SK-N-SH (cell line): Measurements from ENCODE around the gene CLMN. TPM values are rescaled to one million over a fixed set of nuclear protein-coding genes. Genes with fewer than 3 reads are reported as not detected.

Experiments used
- CTCF ChIA-PET: fragments of 300-600, 350-600 bp; formaldehyde crosslinking; extraction: SDS; loops from one replicate; lab custom pipeline; 2021; lab: Yijun Ruan, JAX
- POLR2A ChIA-PET: fragments of 350-600 bp; sonication (Branson Sonifier 250); formaldehyde crosslinking; extraction: SDS; loops from one replicate; lab custom pipeline; 2020; ENCODE audit warnings: antibody characterized with exemption, inconsistent platforms; lab: Yijun Ruan, JAX
- DNase-seq: peaks from one replicate; pipeline ENCODE4 v3.0.0; 2012
- H2AFZ ChIP-seq: fragments of 200-600 bp; sonication (generic); 2 replicates; pipeline ENCODE4 v1.8.1; 2016; ENCODE audit warnings: antibody characterized with exemption, mild to moderate bottlenecking, low read depth
- H3F3A ChIP-seq: fragments of 200-600 bp; sonication (generic); replicated peaks from 2 replicates; pipeline ENCODE3; 2016; ENCODE audit warnings: antibody characterized with exemption, mild to moderate bottlenecking; ENCODE audit not compliant: insufficient read depth
- H3K27ac ChIP-seq, 2 experiments: fragments of 200-500 bp in 1 of 2; fragments of 200-600 bp in 1 of 2; sonication (Bioruptor generic) in 1 of 2; sonication (generic), shearing (Covaris generic) in 1 of 2; 2 replicates each; pipeline versions ENCODE4 v1.5.1 to v1.6.1; 2014 to 2016; ENCODE audit warnings: low read depth in 2 of 2, inconsistent platforms in 1 of 2, low read length in 1 of 2, mild to moderate bottlenecking in 1 of 2, mixed read lengths in 1 of 2
- H3K27me3 ChIP-seq: fragments of 200-600 bp; sonication (generic), shearing (Covaris generic); 2 replicates; pipeline ENCODE4 v1.6.1; 2016; ENCODE audit warnings: mixed run types; ENCODE audit not compliant: insufficient read depth
- H3K36me3 ChIP-seq, 2 experiments: fragments of 200-500 bp in 1 of 2; fragments of 200-600 bp in 1 of 2; sonication (Bioruptor generic) in 1 of 2; sonication (generic) in 1 of 2; replicated peaks in 1 of 2; 2 replicates each; pipeline versions ENCODE3 to v1.5.1; 2014 to 2016; ENCODE audit warnings: low read length in 1 of 2, mild to moderate bottlenecking in 1 of 2; ENCODE audit not compliant: insufficient read depth in 2 of 2, control insufficient read depth in 1 of 2
- H3K4me1 ChIP-seq, 2 experiments: fragments of 200-500 bp in 1 of 2; fragments of 200-600 bp in 1 of 2; sonication (Bioruptor generic) in 1 of 2; sonication (generic), shearing (Covaris generic) in 1 of 2; 2 replicates each; pipeline versions ENCODE4 v1.5.1 to v1.6.1; 2014 to 2016; ENCODE audit warnings: low read depth in 1 of 2, low read length in 1 of 2, mixed run types in 1 of 2; ENCODE audit not compliant: insufficient read depth in 2 of 2, control insufficient read depth in 1 of 2
- H3K4me2 ChIP-seq: fragments of 200-600 bp; sonication (generic), shearing (Covaris generic); 2 replicates; pipeline ENCODE4 v1.6.1; 2017; ENCODE audit warnings: mixed run types
- H3K4me3 ChIP-seq, 2 experiments: fragments of 200-500 bp in 1 of 2; fragments of 200-600 bp in 1 of 2; sonication (Bioruptor generic) in 1 of 2; sonication (generic), shearing (Covaris generic) in 1 of 2; 2 replicates each; pipeline versions ENCODE4 v1.5.1 to v1.8.1; 2014 to 2016; ENCODE audit warnings: low read depth in 2 of 2, inconsistent platforms in 1 of 2, low read length in 1 of 2, mild to moderate bottlenecking in 1 of 2, mixed read lengths in 1 of 2, moderate library complexity in 1 of 2
- H3K79me2 ChIP-seq: fragments of 200-600 bp; sonication (generic); 2 replicates; pipeline ENCODE4 v1.8.1; 2017; ENCODE audit warnings: mild to moderate bottlenecking; ENCODE audit not compliant: insufficient read depth
- H3K9ac ChIP-seq: fragments of 200-600 bp; sonication (generic); 2 replicates; pipeline ENCODE4 v1.6.1; 2017; ENCODE audit warnings: mixed run types
- H3K9me2 ChIP-seq: fragments of 200-600 bp; sonication (generic); 2 replicates; pipeline ENCODE4 v1.6.1; 2017; ENCODE audit warnings: mixed run types
- H3K9me3 ChIP-seq: fragments of 200-600 bp; sonication (generic); 2 replicates; pipeline ENCODE4 v1.6.1; 2017; ENCODE audit warnings: mixed run types, mild to moderate bottlenecking, moderate library complexity
- H4K20me1 ChIP-seq: fragments of 200-600 bp; sonication (generic); 2 replicates; pipeline ENCODE4 v1.6.1; 2017; ENCODE audit warnings: mild to moderate bottlenecking, mixed run types; ENCODE audit not compliant: insufficient read depth
- CHD2 ChIP-seq: fragments of 150-350 bp; IDR thresholded peaks from 2 replicates; pipeline ENCODE4 v1.6.1; 2018; ENCODE audit warnings: low read length; ENCODE audit not compliant: partially characterized antibody
- ELF1 ChIP-seq: IDR thresholded peaks from 2 replicates; pipeline ENCODE4 v1.4.0; 2012
- EZH2phosphoT487 ChIP-seq: fragments of 200-600 bp; sonication (generic); IDR thresholded peaks from 2 replicates; pipeline ENCODE4 v1.6.1; 2017; ENCODE audit warnings: low read depth, mixed run types, mild to moderate bottlenecking, antibody characterized with exemption, moderate library complexity, borderline replicate concordance
- GATA2 ChIP-seq: sonication (generic); formaldehyde crosslinking; IDR thresholded peaks from 2 replicates; pipeline ENCODE4 v1.5.0; 2020; ENCODE audit warnings: mild to moderate bottlenecking, missing genetic modification reagents
- JUND ChIP-seq: IDR thresholded peaks from 2 replicates; pipeline ENCODE4 v1.4.0; 2012
- MXI1 ChIP-seq: IDR thresholded peaks from 2 replicates; pipeline ENCODE4 v1.6.1; 2012; ENCODE audit warnings: mild to moderate bottlenecking, low read depth, low read length, improper control_type of control experiment
- NFIC ChIP-seq: IDR thresholded peaks from 2 replicates; pipeline ENCODE4 v1.4.0; 2012; ENCODE audit warnings: borderline replicate concordance
- NRF1 ChIP-seq: IDR thresholded peaks from 2 replicates; pipeline ENCODE4 v1.6.1; 2012; ENCODE audit warnings: low read depth, mild to moderate bottlenecking, low read length
- RCOR1 ChIP-seq: fragments of 150-350 bp; IDR thresholded peaks from 2 replicates; pipeline ENCODE4 v1.6.1; 2017; ENCODE audit warnings: antibody characterized with exemption, low read length
- RFX5 ChIP-seq: IDR thresholded peaks from 2 replicates; pipeline ENCODE4 v1.6.1; 2012; ENCODE audit warnings: mild to moderate bottlenecking, improper control_type of control experiment, low read length
- SIN3A ChIP-seq: IDR thresholded peaks from 2 replicates; pipeline ENCODE4 v1.6.1; 2012; ENCODE audit warnings: low read depth, mild to moderate bottlenecking, low read length, moderate library complexity, borderline replicate concordance
- TCF12 ChIP-seq: IDR thresholded peaks from 2 replicates; pipeline ENCODE4 v1.4.0; 2012
- TEAD4 ChIP-seq: IDR thresholded peaks from 2 replicates; pipeline ENCODE4 v1.4.0; 2012; ENCODE audit warnings: mild to moderate bottlenecking, borderline replicate concordance; ENCODE audit not compliant: insufficient read depth
- WGBS: methylation state at CpG from one replicate; pipeline ENCODE4 v1.1.6; 2017; ENCODE audit warnings: low lambda C conversion rate; 5-methylcytosine and 5-hydroxymethylcytosine counted together
- polyA plus RNA-seq, 3 experiments: library from polyadenylated mRNA; depleted of rRNA; stranded (reverse); fragments of >200 nt; gene quantifications; 2 replicates each; pipeline ENCODE4 v1.2.3, GENCODE V29; 2012
- TF ChIP-seq, protein P1 (sequence below): IDR thresholded peaks from 2 replicates; pipeline ENCODE4; 2012
- TF ChIP-seq, protein P2 (sequence below): IDR thresholded peaks from 2 replicates; pipeline ENCODE4 v1.4.0; 2012; ENCODE audit warnings: low read depth
- TF ChIP-seq, protein P3 (sequence below): fragments of 150-350 bp; IDR thresholded peaks from 2 replicates; pipeline ENCODE4 v1.6.1; 2017; ENCODE audit warnings: antibody characterized with exemption, low read length, low read depth, borderline replicate concordance
- TF ChIP-seq, protein P4 (sequence below): IDR thresholded peaks from 2 replicates; pipeline ENCODE4 v1.4.0; 2012; ENCODE audit warnings: low read depth, borderline replicate concordance

The CLMN gene
- polyA plus RNA-seq, 1 of the 3 experiments (the other 2 are of a cell fraction) = 1.4 TPM

DNA sequence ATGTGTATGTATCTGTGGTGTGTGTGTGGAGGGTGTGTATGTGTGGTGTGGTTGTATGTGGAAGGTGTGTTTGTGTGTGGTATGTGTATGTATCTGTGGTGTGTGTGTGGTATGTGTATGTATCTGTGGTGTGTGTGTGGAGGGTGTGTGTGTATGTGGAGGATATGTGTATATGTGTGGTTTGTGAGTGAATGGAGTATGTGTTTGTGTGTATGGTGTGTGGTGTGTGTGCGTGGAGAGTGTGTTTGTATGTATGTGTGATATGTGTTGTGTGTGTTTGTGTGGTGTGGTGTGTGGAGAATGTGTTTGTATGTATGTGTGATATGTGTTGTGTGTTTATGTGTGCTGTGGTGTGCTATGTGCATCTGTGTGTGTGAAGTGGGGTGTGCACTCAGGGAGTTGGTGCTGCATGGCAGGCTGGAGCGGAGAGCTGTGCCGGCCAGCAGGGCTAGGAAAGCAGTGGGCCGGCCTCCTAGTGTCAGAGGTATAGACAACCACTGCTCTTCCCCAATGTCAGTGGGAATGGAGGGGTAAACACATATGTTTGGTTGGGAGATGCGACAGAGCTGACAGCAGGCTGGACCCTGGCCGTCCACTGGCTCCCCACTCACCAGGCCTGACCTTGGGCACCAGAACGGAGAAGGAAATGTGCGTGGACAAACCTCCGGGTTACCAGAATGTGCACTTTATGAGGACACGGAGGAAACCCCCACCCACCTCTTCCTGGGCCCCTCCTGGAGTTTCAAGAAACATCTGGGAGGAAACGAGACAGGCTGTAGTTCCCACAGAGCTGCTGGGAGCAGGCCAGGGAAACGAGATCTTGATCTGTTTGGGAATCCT lies 60.7 kb downstream of the CLMN start:
- no peaks in the 10 kb centered on the region for H3K9me3 ChIP-seq
- TF ChIP-seq, protein P1, sequence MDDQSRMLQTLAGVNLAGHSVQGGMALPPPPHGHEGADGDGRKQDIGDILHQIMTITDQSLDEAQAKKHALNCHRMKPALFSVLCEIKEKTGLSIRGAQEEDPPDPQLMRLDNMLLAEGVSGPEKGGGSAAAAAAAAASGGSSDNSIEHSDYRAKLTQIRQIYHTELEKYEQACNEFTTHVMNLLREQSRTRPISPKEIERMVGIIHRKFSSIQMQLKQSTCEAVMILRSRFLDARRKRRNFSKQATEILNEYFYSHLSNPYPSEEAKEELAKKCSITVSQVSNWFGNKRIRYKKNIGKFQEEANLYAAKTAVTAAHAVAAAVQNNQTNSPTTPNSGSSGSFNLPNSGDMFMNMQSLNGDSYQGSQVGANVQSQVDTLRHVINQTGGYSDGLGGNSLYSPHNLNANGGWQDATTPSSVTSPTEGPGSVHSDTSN = no peak
- no peak for TF ChIP-seq RFX5
- TF ChIP-seq TEAD4 = no peak
- TF ChIP-seq JUND = no peak
- TF ChIP-seq SIN3A = no peak
- H3K36me3 ChIP-seq = no peaks in the 10 kb centered on the region
- H3K27me3 ChIP-seq = no peaks in the 10 kb centered on the region
- no peaks in the 10 kb centered on the region for H4K20me1 ChIP-seq
- no peaks in the 10 kb centered on the region for H3K9me2 ChIP-seq
- H3K27ac ChIP-seq = no peak overlapping the region
- 74% methylated on average over 12 of the region's 12 CpGs for WGBS
- CTCF ChIA-PET = interaction anchor here (0.7 kb wide), 1 partner anchor 8 kb away, joined by 3 read pairs; no protein-coding TSS in a partner anchor
- peaks cover 6 to 15% of the 10 kb centered on the region in 2 experiments; a peak in 2 of 4 replicates for H3K4me1 ChIP-seq
- DNase-seq = peak; percentile 54
- no peak overlapping the region for H3K9ac ChIP-seq
- H3K79me2 ChIP-seq = no peaks in the 10 kb centered on the region
- POLR2A ChIA-PET = no interaction called here
- H3K4me2 ChIP-seq = no peak overlapping the region
- H2AFZ ChIP-seq = no peak overlapping the region
- no peak overlapping the region for H3K4me3 ChIP-seq
- no peaks in the 10 kb centered on the region for H3F3A ChIP-seq

DNA sequence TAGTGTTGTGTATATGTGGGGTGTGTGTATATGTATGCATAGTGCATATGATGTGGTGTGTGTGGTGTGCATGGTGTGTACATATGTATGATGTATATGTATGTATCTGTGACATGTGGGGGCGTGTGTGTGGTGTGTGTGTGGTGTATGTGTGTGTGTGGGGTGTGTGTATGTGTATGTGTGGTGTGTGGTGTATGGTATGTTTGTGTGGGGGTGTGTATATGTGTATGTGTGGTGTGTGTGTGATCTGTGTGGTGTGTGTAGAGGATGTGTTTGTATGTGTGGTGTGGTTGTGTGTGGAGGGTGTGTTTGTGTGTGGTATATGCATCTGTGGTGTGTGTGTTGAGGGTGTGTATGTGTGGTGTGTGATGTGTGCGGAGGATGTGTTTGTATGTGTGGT lies 61.6 kb downstream of the CLMN start:
- Histone ChIP-seq H4K20me1 (no peaks in the 10 kb centered on the region), H3K4me1 (peaks cover 6 to 15% of the 10 kb centered on the region in 2 experiments; a peak in 2 of 4 replicates), H3K4me2 (no peak overlapping the region), H2AFZ (no peak overlapping the region), H3K4me3 (no peak overlapping the region), H3F3A (no peaks in the 10 kb centered on the region), H3K27ac (no peak overlapping the region), H3K36me3 (no peaks in the 10 kb centered on the region), H3K9me3 (no peaks in the 10 kb centered on the region), H3K9ac (no peak overlapping the region), H3K79me2 (no peaks in the 10 kb centered on the region), H3K27me3 (no peaks in the 10 kb centered on the region), H3K9me2 (no peaks in the 10 kb centered on the region)
- TF ChIP-seq, protein P2, sequence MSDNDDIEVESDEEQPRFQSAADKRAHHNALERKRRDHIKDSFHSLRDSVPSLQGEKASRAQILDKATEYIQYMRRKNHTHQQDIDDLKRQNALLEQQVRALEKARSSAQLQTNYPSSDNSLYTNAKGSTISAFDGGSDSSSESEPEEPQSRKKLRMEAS = no peak
- no peak for TF ChIP-seq JUND
- TF ChIP-seq, protein P3, sequence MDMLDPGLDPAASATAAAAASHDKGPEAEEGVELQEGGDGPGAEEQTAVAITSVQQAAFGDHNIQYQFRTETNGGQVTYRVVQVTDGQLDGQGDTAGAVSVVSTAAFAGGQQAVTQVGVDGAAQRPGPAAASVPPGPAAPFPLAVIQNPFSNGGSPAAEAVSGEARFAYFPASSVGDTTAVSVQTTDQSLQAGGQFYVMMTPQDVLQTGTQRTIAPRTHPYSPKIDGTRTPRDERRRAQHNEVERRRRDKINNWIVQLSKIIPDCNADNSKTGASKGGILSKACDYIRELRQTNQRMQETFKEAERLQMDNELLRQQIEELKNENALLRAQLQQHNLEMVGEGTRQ = no peak
- TF ChIP-seq RFX5 = no peak
- no peak for TF ChIP-seq EZH2phosphoT487
- TF ChIP-seq NRF1 = no peak
- no peak for TF ChIP-seq NFIC
- no peak for TF ChIP-seq MXI1
- TF ChIP-seq TCF12 = no peak
- TF ChIP-seq RCOR1 = no peak
- TF ChIP-seq, protein P4, sequence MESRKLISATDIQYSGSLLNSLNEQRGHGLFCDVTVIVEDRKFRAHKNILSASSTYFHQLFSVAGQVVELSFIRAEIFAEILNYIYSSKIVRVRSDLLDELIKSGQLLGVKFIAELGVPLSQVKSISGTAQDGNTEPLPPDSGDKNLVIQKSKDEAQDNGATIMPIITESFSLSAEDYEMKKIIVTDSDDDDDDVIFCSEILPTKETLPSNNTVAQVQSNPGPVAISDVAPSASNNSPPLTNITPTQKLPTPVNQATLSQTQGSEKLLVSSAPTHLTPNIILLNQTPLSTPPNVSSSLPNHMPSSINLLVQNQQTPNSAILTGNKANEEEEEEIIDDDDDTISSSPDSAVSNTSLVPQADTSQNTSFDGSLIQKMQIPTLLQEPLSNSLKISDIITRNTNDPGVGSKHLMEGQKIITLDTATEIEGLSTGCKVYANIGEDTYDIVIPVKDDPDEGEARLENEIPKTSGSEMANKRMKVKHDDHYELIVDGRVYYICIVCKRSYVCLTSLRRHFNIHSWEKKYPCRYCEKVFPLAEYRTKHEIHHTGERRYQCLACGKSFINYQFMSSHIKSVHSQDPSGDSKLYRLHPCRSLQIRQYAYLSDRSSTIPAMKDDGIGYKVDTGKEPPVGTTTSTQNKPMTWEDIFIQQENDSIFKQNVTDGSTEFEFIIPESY = no peak
- no peak for TF ChIP-seq GATA2 (CRISPR knock-in tag)
- no peak for TF ChIP-seq CHD2
- no peak for TF ChIP-seq ELF1
- WGBS = 96% methylated on average over 2 of the region's 2 CpGs
- POLR2A ChIA-PET = no interaction called here
- CTCF ChIA-PET = no interaction called here
- DNase-seq = no peak
